ENCODE measurements around the gene ROR2.

Gene ROR2

GRCh38 chr9:91639054-91639453 is 311.0 kb downstream of the ROR2 start:
- TF ChIP-seq CREB1 (IDR thresholded peaks at IDR 0.05; ENCODE audit: low read depth) (no peak), YY1 (IDR thresholded peaks at IDR 0.05; ENCODE audit: low read depth) (no peak), USF1 (IDR thresholded peaks at IDR 0.05) (no peak), EGR1 (IDR thresholded peaks at IDR 0.05) (no peak), TEAD4 (IDR thresholded peaks at IDR 0.05) (no peak)

GRCh38 chr9:91629718-91630117 is 320.3 kb downstream of the ROR2 start:
- TF ChIP-seq TEAD4 (IDR thresholded peaks at IDR 0.05) (no peak), TCF12 (IDR thresholded peaks at IDR 0.05; ENCODE audit: low read depth) (no peak), EP300 (IDR thresholded peaks at IDR 0.05; ENCODE audit: borderline replicate concordance) (no peak), USF1 (IDR thresholded peaks at IDR 0.05) (no peak), EGR1 (IDR thresholded peaks at IDR 0.05) (no peak), ZBTB7A (IDR thresholded peaks at IDR 0.05; ENCODE audit: low read depth) (no peak), CEBPB (IDR thresholded peaks at IDR 0.05) (no peak), CREB1 (IDR thresholded peaks at IDR 0.05; ENCODE audit: low read depth) (no peak)
- TF ChIP-seq, protein P1, sequence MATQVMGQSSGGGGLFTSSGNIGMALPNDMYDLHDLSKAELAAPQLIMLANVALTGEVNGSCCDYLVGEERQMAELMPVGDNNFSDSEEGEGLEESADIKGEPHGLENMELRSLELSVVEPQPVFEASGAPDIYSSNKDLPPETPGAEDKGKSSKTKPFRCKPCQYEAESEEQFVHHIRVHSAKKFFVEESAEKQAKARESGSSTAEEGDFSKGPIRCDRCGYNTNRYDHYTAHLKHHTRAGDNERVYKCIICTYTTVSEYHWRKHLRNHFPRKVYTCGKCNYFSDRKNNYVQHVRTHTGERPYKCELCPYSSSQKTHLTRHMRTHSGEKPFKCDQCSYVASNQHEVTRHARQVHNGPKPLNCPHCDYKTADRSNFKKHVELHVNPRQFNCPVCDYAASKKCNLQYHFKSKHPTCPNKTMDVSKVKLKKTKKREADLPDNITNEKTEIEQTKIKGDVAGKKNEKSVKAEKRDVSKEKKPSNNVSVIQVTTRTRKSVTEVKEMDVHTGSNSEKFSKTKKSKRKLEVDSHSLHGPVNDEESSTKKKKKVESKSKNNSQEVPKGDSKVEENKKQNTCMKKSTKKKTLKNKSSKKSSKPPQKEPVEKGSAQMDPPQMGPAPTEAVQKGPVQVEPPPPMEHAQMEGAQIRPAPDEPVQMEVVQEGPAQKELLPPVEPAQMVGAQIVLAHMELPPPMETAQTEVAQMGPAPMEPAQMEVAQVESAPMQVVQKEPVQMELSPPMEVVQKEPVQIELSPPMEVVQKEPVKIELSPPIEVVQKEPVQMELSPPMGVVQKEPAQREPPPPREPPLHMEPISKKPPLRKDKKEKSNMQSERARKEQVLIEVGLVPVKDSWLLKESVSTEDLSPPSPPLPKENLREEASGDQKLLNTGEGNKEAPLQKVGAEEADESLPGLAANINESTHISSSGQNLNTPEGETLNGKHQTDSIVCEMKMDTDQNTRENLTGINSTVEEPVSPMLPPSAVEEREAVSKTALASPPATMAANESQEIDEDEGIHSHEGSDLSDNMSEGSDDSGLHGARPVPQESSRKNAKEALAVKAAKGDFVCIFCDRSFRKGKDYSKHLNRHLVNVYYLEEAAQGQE (IDR thresholded peaks at IDR 0.05; ENCODE audit: low read depth): no peak

GRCh38 chr9:91628892-91629291 is 321.1 kb downstream of the ROR2 start:
- TF ChIP-seq TEAD4 (IDR thresholded peaks at IDR 0.05) (no peak), EP300 (IDR thresholded peaks at IDR 0.05; ENCODE audit: borderline replicate concordance) (no peak), RAD21 (IDR thresholded peaks at IDR 0.05; ENCODE audit: low read depth) (no peak), FOXM1 (IDR thresholded peaks at IDR 0.05; ENCODE audit: borderline replicate concordance, low read depth) (no peak), CEBPB (IDR thresholded peaks at IDR 0.05) (no peak), NFIC (IDR thresholded peaks at IDR 0.05) (no peak), YY1 (IDR thresholded peaks at IDR 0.05; ENCODE audit: low read depth) (no peak), USF1 (IDR thresholded peaks at IDR 0.05) (no peak), CREB1 (IDR thresholded peaks at IDR 0.05; ENCODE audit: low read depth) (no peak), EGR1 (IDR thresholded peaks at IDR 0.05) (no peak), ZBTB7A (IDR thresholded peaks at IDR 0.05; ENCODE audit: low read depth) (no peak), TCF12 (IDR thresholded peaks at IDR 0.05; ENCODE audit: low read depth) (no peak), TAF1 (IDR thresholded peaks at IDR 0.05; ENCODE audit: low read depth) (no peak)
- TF ChIP-seq, protein P2, sequence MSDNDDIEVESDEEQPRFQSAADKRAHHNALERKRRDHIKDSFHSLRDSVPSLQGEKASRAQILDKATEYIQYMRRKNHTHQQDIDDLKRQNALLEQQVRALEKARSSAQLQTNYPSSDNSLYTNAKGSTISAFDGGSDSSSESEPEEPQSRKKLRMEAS (IDR thresholded peaks at IDR 0.05): no peak
- TF ChIP-seq, protein P1 (IDR thresholded peaks at IDR 0.05; ENCODE audit: low read depth): no peak

GRCh38 chr9:91625331-91625730 is 324.7 kb downstream of the ROR2 start:
- TF ChIP-seq FOXM1 (IDR thresholded peaks at IDR 0.05; ENCODE audit: borderline replicate concordance, low read depth) (no peak), TEAD4 (IDR thresholded peaks at IDR 0.05) (no peak), YY1 (IDR thresholded peaks at IDR 0.05; ENCODE audit: low read depth) (no peak), EP300 (IDR thresholded peaks at IDR 0.05; ENCODE audit: borderline replicate concordance) (no peak), TCF12 (IDR thresholded peaks at IDR 0.05; ENCODE audit: low read depth) (no peak), USF1 (IDR thresholded peaks at IDR 0.05) (no peak), CEBPB (IDR thresholded peaks at IDR 0.05) (no peak), RAD21 (IDR thresholded peaks at IDR 0.05; ENCODE audit: low read depth) (no peak)
- TF ChIP-seq, protein P2 (IDR thresholded peaks at IDR 0.05): no peak

- TF ChIP-seq USF1 (IDR thresholded peaks at IDR 0.05): no peak
- TF ChIP-seq, protein P2 (IDR thresholded peaks at IDR 0.05): no peak
- no peak for TF ChIP-seq CREB1 (IDR thresholded peaks at IDR 0.05; ENCODE audit: low read depth)
- TF ChIP-seq, protein P1 (IDR thresholded peaks at IDR 0.05; ENCODE audit: low read depth): no peak
- TF ChIP-seq EGR1 (IDR thresholded peaks at IDR 0.05): no peak
- TF ChIP-seq FOXM1 (IDR thresholded peaks at IDR 0.05; ENCODE audit: borderline replicate concordance, low read depth): no peak
- no peak for TF ChIP-seq RAD21 (IDR thresholded peaks at IDR 0.05; ENCODE audit: low read depth)
- no peak for TF ChIP-seq TEAD4 (IDR thresholded peaks at IDR 0.05)
- no peak for TF ChIP-seq ZBTB7A (IDR thresholded peaks at IDR 0.05; ENCODE audit: low read depth)
- no peak for TF ChIP-seq EP300 (IDR thresholded peaks at IDR 0.05; ENCODE audit: borderline replicate concordance)
- no peak for TF ChIP-seq TCF12 (IDR thresholded peaks at IDR 0.05; ENCODE audit: low read depth)
Measured at GRCh38 chr9:91623004-91623403, 327.0 kb downstream of the ROR2 start.

All from Ishikawa (cell line).